Subcutaneous adipose tissue (tissue), 4 donors: ENCODE measurements around the gene PUDP. TPM values are rescaled to one million over a fixed set of nuclear protein-coding genes. Genes with fewer than 3 reads are reported as not detected.

Experiments used
- CTCF ChIP-seq: fragments of 450-650 bp; IDR thresholded peaks from one replicate; pipeline ENCODE4 v1.5.1; 2016; ENCODE audit warnings: low read depth, mild to moderate bottlenecking, control low read depth, antibody characterized with exemption, moderate library complexity
- total RNA-seq, 4 donors: library from RNA; depleted of rRNA; stranded (reverse); fragments of >200 nt; gene quantifications; one replicate each; pipeline ENCODE4 v1.1.0, GENCODE V29; 2016

Gene PUDP
- total RNA-seq, 4 donors from 2014 or later: 7.9 to 23.3 (median 12.6) TPM

- no peak for TF ChIP-seq CTCF
Measured at GRCh38 chrX:7054219-7055216, 93.4 kb downstream of the PUDP start.

GRCh38 chrX:7052541-7052940, 95.4 kb downstream of the PUDP start:
- no peak for TF ChIP-seq CTCF

GRCh38 chrX:7050271-7050670, 97.7 kb downstream of the PUDP start:
- TF ChIP-seq CTCF: no peak

- no peak for TF ChIP-seq CTCF
Measured at GRCh38 chrX:7047951-7048350, 100.0 kb downstream of the PUDP start.

GRCh38 chrX:7045238-7045955, 102.6 kb downstream of the PUDP start:
- TF ChIP-seq CTCF: no peak

- TF ChIP-seq CTCF: no peak
Measured at GRCh38 chrX:7028246-7028645, 119.7 kb downstream of the PUDP start.

GRCh38 chrX:7027071-7027470, 120.9 kb downstream of the PUDP start:
- TF ChIP-seq CTCF: no peak
